IPS-15b (cell line): ENCODE measurements around the gene ANKRD35.

Experiments
- H3K27me3 ChIP-seq: one replicate; pipeline ENCODE4 v1.6.1; 2013; ENCODE audit warnings: low read length; ENCODE audit not compliant: control insufficient read depth, insufficient read depth
- H3K36me3 ChIP-seq: one replicate; pipeline ENCODE4 v1.6.1; 2013; ENCODE audit warnings: low read length; ENCODE audit not compliant: control insufficient read depth, insufficient read depth
- H3K4me1 ChIP-seq: one replicate; pipeline ENCODE4 v1.6.1; 2013; ENCODE audit warnings: mild to moderate bottlenecking, low read length; ENCODE audit not compliant: control insufficient read depth, insufficient read depth
- H3K4me3 ChIP-seq: one replicate; pipeline ENCODE4 v1.5.1; 2013; ENCODE audit warnings: low read depth, low read length
- H3K9ac ChIP-seq: one replicate; pipeline ENCODE4 v1.6.1; 2013; ENCODE audit warnings: low read depth, mild to moderate bottlenecking, low read length
- H3K9me3 ChIP-seq: one replicate; pipeline ENCODE4 v1.6.1; 2013; ENCODE audit warnings: mild to moderate bottlenecking, low read length; ENCODE audit not compliant: control insufficient read depth, insufficient read depth

Gene ANKRD35

DNA sequence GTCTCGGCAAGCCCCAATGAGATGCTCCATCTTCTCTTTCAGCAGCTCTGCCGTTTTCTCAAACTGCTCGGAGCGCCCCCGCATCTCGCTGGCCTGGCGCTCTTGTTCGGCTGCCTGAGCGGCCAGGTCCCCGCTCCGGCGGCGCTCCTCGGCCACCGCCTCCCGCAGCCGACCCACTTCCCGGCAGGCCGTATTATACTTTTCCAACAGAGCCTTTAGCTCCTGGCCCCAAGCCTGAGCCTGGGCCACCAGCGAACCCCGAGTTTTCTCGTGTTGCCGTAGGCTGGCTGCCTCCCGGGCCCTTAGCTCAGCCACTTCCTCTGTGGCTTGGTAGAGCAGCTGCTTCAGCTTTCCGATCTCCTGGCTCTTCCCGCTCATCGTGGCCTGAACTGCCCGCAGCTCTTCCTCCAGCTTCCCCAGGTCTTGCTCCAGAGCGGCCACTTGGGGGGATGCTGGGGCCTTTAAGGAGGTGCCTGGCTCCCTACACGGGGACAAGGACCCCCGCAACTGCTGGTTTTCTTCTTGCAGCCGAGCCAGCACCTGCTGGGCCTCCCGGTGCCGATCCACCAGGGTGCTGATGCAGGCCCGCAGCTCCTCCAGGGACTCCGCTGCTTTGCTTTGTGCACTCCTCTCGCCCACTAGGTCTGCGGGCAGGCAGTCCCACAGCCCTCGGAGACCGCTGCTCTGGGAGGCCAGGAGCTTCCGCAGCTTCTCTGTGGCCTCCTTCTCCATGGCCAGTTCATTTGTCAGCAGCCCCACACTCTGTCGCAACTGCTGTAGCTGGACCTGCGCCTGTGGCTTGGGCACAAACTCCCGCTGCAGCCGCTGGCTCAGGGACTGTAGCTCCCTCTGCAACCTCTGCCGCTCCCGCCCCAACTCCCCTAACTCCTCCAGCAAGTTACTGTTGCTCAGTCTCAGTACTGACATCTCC is 13.4 kb downstream of the ANKRD35 start:
- H3K36me3 ChIP-seq, result no peaks in the 10 kb centered on the region
- peaks cover 12% of the 10 kb centered on the region for H3K4me1 ChIP-seq
- peak overlapping the region; percentile 51 for H3K4me3 ChIP-seq
- H3K9ac ChIP-seq, result peak overlapping the region; percentile 81
- peaks cover 39% of the 10 kb centered on the region for H3K27me3 ChIP-seq
- no peaks in the 10 kb centered on the region for H3K9me3 ChIP-seq

DNA sequence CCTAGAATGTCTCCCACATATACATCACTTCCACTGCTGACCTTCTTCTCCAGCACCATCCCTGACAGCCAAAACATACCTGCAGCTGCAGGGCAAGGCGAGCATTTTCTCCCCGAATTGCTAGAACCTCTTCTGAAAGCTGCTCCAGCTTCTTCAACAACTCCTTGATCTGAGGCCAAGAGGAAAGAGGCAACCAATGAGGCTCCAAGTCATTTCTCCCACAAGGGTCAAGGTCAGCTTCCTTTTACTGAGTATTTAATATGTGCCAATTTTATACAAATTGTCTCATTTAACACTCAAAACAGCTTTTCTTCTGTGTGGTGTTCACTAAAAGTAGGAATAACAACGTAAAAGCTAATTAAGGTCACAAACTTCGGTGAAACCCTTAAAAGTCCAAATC is 17.4 kb downstream of the ANKRD35 start:
- peaks cover 13% of the 10 kb centered on the region for H3K27me3 ChIP-seq
- H3K36me3 ChIP-seq, result no peaks in the 10 kb centered on the region
- H3K4me3 ChIP-seq, result no peak overlapping the region
- peaks cover 11% of the 10 kb centered on the region for H3K4me1 ChIP-seq
- H3K9me3 ChIP-seq, result no peaks in the 10 kb centered on the region
- H3K9ac ChIP-seq, result no peak overlapping the region

DNA sequence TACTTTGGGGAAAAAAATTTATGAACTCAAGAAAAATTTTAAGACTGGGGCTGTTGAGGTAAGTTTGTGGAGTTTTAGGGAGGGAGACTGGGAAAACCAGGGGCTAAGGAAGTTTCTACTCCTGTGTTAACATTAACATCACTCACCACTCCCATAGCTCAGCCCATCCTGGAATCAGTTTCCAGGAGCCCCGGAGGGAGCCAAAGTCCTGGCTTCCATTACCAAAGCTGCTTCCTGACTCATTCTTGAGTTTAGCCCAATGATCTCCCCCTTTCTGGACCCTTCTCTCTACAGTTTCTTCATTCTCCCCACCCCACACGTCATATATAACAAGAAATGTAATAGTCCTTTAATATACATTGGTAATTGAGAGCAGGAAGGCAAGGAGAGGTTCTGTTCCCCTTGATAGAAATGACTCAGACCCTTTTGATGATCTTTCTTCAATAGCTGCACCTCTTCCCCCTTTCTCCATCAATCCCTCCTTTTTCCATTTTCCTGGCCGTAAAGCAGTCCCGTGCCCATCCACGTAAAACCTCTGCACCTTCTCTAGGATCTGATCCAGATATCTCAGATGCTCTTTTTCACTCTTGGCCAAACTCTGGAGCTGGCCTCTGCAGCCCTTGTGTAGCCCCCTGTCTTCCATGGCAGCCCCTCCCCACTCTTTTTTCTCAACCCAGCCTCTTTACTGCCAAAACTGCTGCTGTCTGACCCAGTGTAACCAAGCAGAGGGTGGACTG is 22.2 kb downstream of the ANKRD35 start:
- Histone ChIP-seq H3K27me3 (no peaks in the 10 kb centered on the region), H3K9ac (no peak overlapping the region), H3K9me3 (no peaks in the 10 kb centered on the region), H3K36me3 (no peaks in the 10 kb centered on the region), H3K4me3 (no peak overlapping the region), H3K4me1 (peaks cover 5% of the 10 kb centered on the region)

DNA sequence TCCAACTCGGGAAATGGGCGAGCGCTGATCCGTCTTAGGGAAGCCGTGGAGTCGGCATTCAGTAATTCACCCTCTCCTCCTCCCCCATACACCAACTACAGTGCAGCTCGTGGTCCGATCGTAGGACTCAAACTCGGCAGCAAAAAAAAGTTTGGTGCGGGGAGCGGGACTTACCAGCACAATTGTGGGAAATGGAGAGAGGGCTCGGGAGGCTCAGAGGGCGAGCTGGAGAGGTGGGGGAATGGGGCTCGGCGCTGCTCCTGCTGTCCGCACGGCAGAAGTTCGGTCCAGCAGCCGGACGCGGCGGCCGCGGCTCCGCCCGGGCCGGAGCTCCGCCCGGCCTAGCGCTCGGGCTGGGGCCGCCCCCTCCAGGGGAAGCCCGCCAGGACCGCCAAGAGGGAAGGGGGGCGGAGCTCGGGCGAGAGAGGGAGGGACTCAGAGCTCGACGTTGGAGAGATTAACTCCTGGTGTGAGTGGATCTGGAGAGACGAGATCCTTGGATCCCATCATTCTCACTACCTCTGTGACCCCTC is 26.1 kb downstream of the ANKRD35 start:
- Histone ChIP-seq H3K9me3 (no peaks in the 10 kb centered on the region), H3K27me3 (no peaks in the 10 kb centered on the region), H3K9ac (peak overlapping the region; percentile 73), H3K4me1 (peaks cover 3% of the 10 kb centered on the region), H3K4me3 (peak overlapping the region; percentile 99), H3K36me3 (peaks cover 16% of the 10 kb centered on the region)

DNA sequence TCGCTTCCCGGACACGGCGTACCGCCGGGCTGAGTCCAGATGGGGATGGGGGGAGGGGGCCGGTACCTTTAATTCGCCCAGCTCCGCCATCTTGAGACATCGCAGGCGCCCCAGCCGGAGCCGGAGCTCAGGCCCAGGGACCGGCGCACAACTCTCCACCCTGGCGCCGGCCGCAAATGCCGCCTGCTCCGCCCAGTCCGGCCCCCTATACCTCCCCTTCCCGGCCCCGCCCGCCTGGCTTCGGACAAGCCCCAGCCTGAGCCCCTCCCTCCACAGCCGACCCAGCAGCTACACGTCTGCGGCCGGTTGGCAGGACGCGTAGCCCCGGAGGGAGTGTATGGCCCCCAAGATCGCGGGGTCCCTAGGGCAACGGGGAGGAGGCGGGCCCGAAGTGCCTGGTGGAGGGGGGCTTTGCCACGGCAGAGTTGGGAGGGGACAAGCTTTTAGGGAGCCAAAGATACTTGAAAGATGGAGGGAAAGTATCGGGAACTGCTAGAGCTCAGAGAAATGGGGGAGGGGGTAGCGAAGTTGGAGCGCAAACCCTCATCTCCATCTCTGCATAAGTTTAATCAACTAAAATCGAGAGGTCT is 26.7 kb downstream of the ANKRD35 start, which contains the start of gene PIAS3:
PIAS3 (minus strand) TSS at position 181 of the 590 bp plus-strand sequence; CDS start at position 90, 91 bp downstream.
- H3K9me3 ChIP-seq, result no peaks in the 10 kb centered on the region

DNA sequence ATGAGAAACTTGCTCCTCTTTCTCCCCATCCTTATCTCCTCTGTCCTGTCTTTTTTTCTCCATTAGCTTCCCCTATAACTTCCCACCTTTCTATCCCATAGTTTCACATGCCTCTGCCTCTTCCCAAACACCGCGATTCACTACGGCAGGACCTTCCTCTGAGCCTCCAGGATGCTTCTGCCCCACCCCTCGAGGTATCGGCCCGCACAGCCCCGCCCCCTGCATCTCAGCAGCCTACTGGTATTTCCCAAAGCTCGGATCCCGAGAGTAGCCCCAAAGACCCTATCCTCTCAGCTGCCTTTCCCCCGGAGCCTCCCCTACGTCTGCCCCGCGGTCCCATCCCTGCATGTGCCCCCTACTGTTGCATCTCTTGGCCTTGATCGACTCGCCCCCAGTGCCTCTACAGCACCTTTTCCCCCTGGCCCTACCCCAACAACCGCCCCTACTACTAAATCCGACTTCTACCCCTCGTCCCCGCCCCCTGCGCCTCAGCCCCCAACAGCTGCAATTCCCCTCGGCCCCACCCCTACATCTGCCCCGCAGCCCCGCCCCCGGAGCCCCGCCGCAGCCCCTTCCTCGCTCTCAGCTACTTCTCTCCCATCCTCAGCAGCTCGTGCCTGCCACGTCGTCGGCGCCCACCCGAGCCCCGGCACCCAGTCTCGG is 27.3 kb downstream of the ANKRD35 start:
- Histone ChIP-seq H3K9ac (peak overlapping the region; percentile 70), H3K27me3 (no peaks in the 10 kb centered on the region), H3K4me1 (peaks cover 3% of the 10 kb centered on the region), H3K36me3 (peaks cover 27% of the 10 kb centered on the region), H3K9me3 (no peaks in the 10 kb centered on the region), H3K4me3 (peak overlapping the region; percentile 99)

More for the DNA sequence above, 26.7 kb downstream of the ANKRD35 start, which contains the start of gene PIAS3:
- Histone ChIP-seq H3K36me3 (peaks cover 21% of the 10 kb centered on the region), H3K9ac (peak within 1 kb of the TSS; percentile 73), H3K4me3 (peak within 1 kb of the TSS; percentile 99), H3K4me1 (peaks cover 3% of the 10 kb centered on the region), H3K27me3 (no peaks in the 10 kb centered on the region)

DNA sequence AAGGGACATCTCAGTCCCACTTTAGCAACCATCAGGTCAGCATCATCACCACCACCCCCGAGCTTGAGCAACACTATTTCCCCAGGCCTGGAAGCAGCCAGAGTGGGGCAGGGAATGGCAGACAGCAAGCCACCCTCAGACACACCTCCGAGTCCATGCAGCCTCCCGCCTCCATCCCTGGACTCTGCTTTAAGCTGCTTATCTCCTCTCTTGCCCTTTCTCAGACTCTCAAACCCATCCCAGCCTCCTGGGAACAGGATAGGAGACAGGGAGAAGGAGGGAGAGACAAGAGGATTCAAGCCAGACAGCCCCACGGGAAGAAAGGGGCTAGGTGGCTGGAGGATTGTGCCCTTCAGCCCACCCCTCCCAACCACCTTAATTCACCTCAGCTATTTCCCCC is 28.5 kb downstream of the ANKRD35 start:
- Histone ChIP-seq H3K27me3 (no peaks in the 10 kb centered on the region), H3K9me3 (no peaks in the 10 kb centered on the region), H3K36me3 (peaks cover 33% of the 10 kb centered on the region), H3K9ac (no peak overlapping the region), H3K4me1 (peaks cover 3% of the 10 kb centered on the region), H3K4me3 (no peak overlapping the region)

DNA sequence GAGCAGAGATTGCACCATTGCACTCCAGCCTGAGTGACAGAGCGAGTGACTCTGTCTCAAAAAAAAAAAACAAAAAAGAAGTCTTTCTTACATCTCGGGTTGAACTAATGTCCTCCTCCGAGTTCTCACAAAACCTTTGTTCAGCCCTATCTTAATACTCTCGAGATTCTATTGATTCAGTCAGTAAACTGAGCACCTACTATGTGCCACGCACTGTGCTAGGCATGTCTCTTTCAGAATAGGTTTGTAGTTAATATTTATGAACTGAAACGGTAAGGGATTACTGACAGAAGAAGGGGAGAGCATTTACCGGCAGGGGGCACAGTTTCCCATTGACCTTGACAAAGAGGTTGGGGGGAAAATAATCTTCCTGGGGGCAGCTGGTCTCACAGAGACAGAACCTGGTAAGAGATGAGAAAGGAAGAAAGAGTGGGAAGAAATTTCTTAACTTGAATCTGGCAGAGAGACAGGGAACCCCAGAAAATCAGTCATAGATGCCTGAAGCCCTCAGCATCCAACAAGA is 30.2 kb downstream of the ANKRD35 start:
- H3K36me3 ChIP-seq, result peaks cover 36% of the 10 kb centered on the region
- H3K27me3 ChIP-seq, result no peaks in the 10 kb centered on the region
- H3K4me3 ChIP-seq, result no peak overlapping the region
- no peaks in the 10 kb centered on the region for H3K9me3 ChIP-seq
- no peak overlapping the region for H3K9ac ChIP-seq
- H3K4me1 ChIP-seq, result peaks cover 3% of the 10 kb centered on the region

DNA sequence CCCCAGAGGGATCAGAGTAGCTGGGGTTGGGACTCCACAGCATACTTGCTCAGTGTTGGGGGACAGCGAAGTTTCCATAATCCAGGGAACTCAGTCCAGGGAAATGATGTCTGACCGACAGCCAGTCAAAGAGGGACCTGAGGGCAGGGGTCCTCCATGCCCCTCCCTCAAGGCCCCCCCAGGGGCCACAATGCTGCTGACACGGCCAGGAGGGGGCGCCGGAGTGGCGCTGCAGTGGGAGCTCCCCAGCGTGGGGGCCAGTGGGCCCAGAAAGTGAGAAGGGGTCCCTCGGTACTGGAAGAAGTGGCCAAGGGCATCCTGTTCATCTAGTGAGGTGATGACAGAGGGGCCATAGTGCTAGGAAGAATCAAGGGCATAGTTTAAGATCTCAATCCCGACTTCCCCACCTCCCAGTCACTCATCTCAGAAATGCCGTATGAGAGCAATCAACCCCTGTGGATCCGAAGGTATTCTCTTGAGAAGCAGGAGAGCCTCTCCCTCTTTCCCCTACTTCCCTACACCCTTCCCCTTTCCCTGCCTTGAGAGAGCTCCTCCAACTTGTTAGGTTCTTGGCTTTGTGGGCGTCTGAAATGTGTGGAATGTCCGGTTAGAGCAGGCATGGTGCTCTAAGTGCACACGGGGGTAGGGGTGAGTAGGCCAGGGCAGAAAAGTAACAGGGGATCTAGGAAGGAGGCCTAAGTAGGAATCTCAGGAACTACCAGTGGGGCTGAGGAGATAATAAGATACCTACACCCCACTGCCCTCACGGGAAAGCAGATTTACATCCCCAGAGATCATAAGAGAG is 36.1 kb downstream of the ANKRD35 start:
- peaks cover 39% of the 10 kb centered on the region for H3K36me3 ChIP-seq
- H3K27me3 ChIP-seq, result no peaks in the 10 kb centered on the region
- H3K4me3 ChIP-seq, result no peak overlapping the region
- H3K9ac ChIP-seq, result no peak overlapping the region
- H3K9me3 ChIP-seq, result no peaks in the 10 kb centered on the region
- no peaks in the 10 kb centered on the region for H3K4me1 ChIP-seq

DNA sequence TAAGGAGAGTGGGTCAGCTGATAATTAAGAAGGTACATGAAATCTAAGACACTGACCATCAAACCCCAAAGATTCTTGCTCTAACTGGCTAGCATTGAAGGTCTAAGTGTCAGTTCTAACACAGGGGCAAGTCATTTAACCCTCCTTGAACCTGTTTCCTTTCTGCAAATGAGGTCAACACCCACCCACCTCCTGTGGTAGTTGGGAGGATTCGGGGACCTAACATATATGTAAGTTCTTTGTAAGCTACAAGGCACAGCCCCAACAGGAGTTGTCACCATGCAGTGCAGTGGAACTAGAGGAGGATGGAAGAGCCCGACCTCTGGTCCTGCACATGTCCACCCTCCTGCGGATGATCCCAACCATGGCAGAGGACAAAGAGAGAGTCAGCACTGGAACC is 37.8 kb downstream of the ANKRD35 start:
- Histone ChIP-seq H3K4me1 (no peaks in the 10 kb centered on the region), H3K4me3 (no peak overlapping the region), H3K9ac (no peak overlapping the region), H3K27me3 (no peaks in the 10 kb centered on the region), H3K36me3 (peaks cover 24% of the 10 kb centered on the region), H3K9me3 (no peaks in the 10 kb centered on the region)
